ENCODE results near the gene SDF4.
A peak's percentile ranks its signal among the peaks of the same experiment; 100 is the strongest.

The SDF4 gene

DNA sequence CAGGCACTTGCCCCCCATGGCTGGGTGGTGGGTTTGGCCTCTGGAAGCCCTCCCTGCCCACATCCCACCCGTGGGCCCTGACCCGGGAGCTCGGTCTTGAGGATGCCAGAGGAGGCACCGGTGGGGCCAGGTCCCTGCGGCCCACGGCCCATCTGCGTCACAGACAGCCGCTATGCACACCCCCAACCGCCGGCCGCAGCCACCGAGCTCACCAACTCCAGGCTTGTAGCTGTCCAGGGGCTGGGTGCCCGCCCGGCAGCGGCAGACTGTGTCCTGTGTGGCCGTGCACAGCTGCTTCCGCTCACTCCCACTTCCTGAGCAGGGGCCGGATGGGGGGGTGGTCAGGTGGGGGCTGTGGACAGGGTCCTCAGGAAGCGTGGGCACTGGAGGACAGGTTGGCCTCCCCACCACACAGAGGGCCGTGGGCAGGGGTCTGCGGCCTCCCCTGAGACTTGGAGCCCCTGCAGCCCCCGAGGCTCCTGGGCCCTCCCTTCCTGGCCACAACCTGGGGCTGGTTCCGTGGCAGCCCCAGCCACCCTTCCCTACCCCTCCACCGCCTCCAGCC lies 18.9 kb downstream of the SDF4 start:
- no peak for DNase-seq (ENCODE audit: low read depth, low spot score)

DNA sequence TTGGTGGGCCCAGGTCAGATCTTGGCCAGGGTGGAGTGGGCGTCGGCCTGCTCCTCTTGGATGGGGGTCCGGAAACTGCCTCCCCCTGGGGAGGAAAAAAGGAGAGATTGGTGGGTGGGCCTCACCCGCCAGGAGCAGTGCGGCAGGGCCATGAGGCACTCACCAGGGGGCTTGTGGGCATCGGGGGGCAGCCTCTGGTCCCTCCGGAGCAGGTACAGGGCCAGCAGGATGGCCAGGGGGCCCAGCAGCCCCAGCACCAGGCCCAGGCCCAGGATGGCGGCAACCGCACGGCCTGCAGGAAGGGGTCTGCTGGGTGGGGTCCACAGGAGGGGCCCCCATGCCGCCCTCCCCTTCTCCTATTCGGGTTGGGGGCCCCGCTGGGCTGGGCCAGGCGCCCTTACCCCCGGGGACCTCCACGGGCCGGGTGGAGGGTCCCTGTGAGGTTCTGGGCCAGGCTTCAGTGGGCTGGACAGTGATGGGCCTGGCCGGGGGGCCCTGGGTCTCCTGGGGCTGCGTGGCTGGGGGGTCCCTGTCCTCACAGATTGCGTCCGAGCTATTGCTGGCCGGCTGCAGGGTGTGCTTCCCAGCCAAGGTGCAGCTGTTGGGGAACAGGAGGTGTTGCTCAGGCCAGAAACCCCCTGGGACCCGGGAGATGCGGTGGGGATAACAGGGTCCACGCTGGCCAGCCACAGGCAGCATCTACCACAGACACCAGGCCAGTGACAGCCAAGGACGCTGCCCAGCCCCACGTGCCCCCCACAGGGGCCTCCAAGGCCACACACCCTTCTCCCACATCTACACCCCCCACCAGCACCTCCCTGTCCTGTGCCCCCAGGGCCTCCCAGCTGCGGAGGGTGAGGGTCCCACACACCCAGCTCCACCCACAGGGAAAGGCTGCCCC lies 20.0 kb downstream of the SDF4 start:
- DNase-seq (ENCODE audit: low read depth, low spot score): no peak

DNA sequence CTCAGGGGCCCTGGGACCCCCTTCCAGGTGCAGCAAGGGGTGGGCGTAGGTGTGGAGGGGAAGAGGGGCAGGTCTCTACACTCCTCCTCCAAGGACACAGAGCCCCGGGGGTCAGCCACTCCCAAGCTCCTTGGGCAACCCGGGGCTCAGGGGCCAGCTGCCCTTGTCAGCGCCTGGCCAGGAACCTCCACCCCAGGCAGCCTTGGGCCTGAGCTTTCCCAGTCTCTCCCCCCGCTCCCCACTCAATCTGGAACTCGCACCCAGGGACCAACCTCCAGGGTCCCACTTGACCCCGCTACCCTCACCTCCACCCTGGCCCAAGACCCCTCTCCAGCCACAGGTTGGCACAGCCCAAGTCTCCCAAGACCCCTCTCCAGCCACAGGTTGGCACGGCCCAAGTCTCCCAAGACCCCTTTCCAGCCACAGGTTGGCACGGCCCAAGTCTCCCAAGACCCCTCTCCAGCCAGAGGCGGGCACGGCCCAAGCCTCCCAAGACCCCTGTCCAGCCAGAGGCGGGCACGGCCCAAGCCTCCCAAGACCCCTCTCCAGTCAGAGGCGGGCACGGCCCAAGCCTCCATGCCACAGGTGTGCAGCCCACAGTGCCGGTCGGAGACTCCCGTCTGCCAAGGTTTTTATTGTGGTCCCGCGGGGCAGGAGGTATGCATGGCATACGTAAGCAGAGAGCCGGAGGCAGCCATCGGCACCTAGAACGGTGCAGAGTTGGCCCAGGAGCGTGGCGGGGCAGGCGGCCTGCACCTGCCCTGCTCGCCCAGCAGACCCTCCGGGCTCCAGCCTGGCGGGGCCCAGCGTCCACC lies 20.9 kb downstream of the SDF4 start:
- no peak for DNase-seq (ENCODE audit: low read depth, low spot score)

DNA sequence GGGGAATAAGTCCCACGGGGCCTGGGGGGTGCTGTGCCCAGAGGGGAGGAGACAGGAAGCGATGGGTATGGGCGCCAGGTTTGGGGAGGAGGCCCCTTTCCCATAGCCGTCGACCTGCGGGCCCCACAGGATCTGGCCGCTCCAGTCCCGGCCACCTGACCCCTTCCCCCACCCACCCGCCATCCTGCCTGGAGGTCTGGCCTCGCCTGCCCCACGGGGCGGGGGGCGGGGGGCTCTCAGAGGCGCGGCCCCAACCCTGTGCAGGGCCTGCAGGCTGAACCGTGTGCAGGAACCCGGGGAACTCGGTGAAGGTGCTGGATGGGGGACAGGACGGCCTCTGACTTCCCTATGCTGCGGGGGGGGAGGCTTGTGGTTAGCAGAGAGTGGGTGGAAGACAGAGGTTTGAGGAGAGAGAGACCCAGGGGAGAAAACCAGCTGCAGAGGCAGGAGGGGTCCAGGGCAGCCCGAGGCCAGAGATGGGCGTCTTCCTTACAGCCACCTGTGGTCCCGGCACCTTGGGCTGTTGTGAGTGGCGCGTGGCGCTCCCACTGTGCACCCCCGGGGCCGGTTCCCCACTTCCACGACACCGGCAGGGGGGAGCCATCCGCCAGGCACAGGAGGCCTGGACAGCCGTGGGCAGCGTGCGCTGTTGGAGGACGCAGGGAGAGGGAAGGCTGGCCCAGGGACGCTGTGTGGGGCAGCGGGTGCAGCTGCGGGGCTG lies 22.9 kb downstream of the SDF4 start:
- DNase-seq (ENCODE audit: low read depth, low spot score): no peak

DNA sequence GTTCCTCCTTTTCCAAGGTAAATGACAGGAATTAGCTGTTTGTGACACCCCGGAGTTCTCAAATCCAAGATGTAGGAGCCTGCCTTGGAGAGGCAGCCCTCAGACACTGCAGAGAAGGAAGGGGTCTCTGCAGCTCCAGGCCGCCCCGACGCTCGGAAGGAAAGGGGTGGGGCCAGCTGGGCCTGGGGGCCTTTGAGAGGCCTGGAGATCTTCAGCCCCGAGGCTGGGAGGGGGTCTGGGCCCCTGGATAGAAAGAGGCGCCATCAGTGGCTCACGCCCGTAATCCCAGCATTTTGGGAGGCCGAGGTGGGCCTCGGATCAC lies 24.3 kb downstream of the SDF4 start:
- no peak for DNase-seq (ENCODE audit: low read depth, low spot score)

DNA sequence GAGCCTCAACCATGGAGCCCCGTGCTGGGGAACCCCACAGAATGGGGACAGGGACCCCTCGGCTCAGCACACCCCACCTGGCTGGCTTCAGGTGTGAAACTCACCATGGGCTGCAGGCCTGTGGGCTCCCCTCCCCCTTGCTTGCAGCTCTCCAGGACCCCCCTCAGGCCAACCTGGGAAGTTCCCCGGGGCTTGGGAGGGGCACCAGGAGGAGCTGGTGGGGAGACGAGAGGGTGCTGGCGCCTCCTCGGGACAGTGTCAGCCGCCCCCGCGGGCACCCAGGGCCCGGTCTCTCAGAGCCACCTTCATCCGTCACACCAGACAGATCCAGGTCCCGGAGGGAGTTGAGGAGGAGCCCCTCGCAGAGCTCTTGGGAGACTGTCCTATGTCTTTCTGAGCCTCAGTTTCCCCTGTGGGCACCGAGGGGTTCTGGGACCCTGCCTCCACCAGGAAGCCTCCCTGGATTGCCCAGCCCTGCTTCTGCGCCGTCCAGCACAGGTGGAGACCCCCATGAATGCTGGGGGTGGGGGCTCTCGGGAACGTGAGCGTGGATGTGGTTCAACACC lies 24.8 kb downstream of the SDF4 start:
- no peak for DNase-seq (ENCODE audit: low read depth, low spot score)

DNA sequence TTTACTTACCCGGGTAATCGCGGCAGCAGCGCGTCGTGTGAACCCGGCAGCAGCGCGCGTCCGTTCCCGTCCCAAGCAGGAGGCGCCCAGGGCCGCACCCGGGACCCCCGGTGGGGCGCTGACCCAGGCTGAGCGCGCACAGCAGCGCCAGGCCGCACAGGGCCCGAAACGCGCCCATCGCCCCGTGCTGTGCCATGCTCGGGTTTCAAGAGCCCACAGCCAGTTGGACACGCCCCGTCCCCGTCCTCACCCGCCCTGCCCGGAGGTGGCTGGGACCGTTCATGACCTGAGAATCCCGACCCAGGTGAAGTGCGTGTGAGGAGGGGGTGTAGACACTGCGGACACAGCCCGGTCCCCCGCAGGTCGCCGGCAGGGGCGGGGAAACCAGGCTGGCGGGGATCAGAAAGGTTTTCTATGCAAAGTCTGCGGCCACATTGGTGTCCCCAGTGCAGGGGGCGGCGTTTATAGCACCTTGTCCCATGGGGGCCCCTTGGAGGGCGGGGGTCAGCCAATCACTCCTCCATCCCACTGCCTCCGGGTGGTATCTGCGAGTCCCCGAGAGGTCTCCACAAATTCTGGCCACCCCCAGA lies 25.3 kb downstream of the SDF4 start, which contains the start of gene TNFRSF18:
TNFRSF18 (minus strand) TSS at position 217 of the 590 bp plus-strand sequence; CDS start at position 196, 21 bp downstream.
- peak; percentile 53 for DNase-seq (ENCODE audit: low read depth, low spot score)

DNA sequence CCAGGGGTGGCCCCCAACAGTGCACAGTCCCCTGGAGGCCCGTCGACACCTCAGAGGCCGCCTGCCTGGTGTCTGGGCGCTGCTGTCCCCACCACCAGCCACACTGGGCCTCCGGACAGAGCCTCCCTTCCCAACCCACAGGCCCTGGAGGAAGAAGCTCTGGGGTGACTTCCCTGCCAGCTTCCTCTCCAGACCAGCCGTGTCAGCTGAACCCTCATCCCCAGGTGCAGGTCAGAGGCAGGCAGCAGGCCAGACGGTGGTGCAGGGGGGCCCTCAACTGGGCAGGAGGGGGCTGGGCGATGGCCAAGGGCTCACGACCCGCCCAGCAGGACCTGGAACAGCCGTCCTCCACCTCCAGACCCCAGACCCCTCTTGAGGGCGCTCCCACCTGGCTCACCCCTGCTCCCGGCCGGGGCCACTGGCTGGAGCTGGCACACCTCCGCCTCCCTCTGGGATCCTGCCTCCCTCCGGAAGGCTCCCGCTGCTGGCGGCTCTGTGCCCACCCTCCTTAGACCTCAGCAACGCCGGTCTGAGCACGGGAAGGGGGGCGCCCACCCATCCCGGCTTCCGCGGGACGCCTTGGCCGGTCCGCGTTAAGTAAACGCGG lies 25.9 kb downstream of the SDF4 start:
- DNase-seq (ENCODE audit: low read depth, low spot score): no peak

DNA sequence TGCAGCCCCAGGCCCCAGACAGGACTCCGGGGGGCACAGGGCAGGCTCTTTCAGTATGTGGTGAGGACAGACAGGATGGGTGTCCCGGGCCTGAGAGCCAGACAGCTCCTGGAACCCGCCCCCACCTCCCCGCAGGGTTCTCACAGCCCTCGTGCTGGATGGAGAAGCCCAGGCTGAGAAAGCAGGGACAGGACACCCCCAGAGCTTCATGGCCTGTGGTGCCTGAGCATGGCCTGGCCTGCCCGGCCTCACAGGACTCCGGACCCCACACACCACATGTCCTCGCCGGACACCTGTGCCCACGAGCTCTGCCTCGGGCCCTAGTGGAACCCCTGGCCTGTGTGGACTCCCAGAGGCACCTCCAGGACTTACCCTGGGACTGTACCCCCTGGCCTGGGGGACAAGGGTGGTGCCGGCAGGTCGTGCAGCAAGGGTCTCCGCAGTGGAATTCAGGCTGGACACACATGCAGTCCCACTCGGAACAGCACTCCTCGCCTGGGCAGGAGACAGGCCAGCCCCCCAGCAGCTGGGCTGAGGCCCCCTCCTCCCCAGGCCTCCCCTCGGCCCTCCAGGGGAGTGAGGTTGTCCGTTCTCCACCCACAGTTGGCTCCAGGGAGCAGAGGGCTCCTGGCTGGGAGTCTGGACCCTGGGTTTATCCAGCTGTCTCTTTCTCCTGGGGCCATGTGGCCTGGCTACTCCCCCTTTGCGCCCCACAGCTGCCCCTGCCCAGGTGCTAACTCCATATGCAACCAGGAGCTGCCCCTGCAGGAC lies 26.6 kb downstream of the SDF4 start:
- DNase-seq (ENCODE audit: low read depth, low spot score): no peak

DNA sequence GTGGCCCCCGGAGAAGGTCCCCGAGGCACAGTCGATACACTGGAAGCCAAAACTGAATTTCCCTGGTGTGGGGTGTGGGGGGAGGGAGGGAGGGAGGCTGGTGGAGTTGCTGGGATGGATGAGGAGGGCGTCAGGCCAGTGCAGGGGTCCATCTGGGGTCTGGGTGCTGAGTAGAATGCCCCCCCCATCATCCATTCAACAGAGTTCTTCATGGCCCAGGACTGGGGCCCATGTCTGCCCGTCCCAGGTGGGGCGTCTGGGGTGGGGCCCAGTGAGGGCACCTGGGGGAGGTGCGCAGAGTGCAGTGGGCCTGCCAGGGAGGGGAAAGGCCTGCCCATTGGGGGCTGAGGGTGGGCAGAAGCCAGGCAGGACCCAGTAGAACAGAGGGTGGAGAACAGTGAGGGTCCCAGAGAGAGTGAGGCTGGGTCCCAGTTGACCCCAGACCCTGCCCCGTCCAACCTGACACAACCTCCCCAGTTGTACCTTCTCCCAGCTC lies 27.3 kb downstream of the SDF4 start:
- DNase-seq (ENCODE audit: low read depth, low spot score): no peak

DNA sequence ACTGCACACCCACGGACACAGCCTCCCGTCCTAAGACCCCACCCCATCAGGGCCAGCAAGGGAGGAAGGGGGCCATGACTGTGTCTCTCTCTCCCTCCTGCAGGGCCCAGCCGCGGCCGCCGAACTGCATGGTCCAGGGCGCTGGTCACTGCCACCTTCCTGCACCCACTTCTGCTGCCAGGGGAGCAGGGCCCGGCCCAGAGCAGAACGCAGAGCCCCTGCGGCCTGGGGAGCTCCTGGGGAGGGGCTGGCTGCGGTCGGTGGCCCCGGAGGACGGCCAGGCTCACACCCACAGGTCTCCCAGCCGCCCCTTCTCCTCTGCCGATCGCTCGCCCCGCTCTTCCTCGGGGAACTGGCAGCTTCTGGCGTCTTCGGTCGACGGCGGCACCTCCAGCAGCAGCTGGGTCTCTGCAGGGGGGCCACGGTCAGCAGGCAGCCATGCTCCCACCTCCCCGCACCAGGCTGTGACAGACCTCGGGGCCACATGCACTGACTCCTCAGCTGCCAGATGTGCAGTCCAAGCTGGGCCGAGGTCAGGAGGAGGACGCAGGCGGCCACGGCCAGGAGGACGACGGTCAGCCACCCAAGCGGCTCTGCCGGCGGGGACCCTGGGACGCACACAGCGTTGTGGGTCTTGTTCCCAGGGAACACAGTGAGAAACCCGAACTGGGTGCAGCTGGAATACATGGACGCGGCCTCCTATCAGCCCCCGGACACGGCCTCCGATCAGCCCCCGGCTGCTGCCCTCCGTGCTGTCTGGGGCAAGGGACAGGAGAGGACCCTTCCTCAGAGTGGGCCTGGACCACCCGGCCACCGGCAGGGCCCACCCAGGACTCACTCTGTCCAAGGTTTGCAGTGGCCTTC lies 28.0 kb downstream of the SDF4 start:
- no peak for DNase-seq (ENCODE audit: low read depth, low spot score)

DNA sequence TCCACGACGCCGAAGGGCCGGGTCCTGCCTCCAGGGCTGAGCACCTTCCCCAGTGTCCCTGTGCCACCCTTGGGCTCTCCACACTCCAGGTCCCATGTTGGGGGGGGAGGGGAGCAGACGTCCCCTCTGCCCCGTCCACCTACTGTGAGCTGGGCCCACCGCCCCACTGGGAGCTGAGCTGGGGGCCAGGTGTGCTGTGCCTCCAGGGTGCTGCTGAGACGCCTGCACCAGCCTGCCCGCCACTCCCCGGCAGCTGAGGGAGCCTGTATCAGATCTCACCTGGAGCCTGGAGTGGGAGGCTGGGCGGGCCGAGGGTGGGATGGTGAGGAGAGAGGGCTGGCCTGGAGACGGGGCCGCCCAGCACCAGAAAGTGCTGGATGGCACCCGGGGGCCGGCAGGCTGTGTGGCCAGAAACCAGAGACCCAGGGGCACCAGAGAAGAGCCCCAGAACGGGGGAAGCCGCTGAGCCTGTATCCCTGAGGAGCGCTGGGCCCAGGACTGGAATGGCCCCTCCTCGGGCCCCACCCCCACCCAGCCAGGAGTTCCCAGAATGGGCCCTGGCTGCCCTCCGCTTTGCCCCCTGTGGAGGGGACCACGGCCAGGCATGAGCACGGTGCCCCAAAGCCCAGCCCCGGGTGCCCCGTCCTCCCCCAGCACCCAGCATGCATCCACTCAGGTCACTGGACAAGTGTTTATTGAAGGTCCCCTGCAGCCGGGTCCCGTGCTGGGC lies 28.8 kb downstream of the SDF4 start:
- DNase-seq (ENCODE audit: low read depth, low spot score): no peak

DNA sequence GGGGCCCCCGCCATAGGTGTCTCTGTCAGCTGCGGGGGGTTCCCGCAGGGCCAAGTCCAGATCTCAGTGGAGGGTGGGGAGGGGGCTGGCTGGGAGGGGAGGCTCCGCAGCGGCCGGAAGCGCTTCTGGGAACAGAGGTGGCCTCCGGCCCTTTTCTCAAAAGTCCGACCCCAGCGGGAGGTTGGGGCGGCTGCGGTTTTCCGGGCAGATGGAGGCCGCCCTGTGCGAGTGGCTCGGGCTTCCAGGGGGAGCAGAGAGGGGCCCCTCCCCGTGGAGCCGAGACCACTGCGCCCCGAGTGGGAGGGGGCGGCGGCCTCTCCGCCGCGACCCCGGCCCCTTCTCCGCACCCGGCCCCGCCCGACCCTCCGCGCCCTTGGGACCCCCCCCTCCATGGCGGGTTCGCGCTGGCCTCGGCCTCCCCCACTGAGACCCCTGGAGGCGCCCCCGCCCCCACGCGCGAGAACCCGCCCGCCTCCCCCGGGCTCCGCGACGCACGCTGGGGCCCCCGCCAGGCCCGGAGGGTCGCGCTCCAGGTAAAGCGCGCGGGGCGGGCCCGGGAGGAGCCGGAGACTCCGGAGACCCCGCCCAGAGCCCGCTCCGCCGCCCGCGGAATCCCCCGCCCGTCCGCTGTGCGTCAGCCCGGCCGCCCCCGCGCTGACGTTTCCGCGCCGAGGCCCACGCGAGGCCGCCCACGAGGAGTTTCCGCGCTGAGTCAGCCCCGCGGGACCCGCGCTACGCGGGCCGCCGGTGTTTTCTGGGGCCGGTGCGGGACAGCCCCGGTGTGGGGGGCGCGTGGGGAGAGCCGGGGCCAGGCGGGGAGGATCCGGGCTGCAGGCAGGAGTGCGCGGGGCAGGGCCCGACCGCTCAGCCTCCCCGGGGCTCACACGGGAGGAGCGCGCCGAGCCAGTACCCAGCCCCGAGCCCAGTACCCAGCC lies 30.7 kb downstream of the SDF4 start:
- DNase-seq (ENCODE audit: low read depth, low spot score): peak; percentile 76

DNA sequence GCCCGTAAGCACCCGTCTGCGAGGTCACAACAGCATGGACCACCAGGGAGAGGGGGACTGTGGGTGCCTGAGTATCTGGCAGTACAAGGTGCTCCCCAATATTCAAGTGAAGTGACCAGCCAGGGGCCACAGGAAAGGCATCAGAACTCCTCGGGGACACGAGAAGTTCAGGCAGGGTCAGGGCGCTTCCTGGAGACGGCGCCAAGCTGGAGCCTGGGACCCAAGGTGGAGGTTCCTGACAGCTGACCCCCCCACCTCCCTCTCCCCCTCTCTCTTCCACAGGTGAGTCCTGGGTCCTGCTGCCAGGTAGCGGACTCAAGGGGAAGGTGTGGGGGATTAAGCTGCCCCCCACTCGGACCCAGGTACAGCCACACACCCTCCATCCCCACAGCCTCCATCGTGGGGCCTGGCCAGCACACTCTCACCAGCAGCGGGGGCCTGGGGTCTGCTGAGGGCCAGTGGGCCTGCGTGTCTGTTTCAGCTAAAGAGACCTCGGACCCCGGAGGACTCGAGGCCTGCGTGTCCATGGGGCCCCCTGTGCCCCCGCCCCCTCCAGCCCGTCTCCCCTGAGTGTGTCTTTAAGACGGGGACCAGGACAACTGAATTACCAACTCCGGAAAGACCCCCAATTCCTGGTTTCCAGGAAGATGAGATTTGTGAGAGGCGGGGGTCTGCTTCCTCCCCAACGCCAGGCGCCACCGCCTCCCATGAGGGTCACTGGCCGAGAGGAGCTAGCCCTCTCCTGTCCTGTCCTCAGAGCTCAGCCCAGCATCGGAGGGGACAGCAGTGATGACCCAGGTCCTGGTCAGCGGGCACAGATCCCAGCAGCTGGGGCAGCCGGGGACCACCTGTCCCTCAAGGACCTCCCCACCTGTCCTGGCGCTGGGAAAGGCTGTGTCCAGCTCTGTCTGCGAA lies 31.6 kb downstream of the SDF4 start:
- DNase-seq (ENCODE audit: low read depth, low spot score): no peak

DNA sequence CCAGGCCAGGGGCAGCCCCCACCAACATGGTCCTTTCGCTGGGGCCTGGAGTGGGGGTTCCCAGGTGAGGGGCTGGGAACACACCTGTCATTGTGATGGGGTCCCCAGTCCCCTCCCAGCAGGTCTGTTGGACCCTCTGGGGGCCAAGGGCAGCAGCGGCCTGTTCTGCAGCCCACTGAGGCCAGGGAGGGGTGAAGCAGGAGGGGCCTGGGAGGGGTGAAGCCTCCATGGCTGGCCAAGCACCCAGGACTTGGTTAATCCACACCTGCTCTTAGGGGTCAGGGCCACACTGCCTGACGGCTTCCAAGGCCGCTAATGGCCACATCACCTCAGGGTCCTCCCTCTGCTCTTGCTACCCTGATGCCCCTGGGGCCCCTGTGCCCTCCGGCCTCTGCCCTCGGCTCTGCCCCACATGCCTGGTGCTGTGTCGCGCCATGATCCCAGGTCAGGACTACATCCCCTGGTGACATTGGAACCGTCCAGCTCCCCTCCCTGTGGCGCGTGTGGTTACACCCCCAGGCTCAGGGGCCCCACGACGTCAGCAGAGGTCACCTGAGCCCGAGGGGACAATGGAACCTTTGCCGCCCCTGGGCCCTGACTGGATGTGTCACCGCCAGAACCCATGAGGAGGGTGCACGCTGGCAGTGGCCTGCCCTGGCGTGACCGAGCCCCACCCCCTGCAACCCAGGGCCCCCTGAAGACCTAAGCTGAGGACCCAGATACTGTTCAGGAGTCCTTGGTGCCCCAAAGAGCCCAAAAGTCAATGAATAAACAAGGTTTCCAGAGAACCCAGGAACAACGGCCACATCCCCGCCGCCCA lies 32.5 kb downstream of the SDF4 start:
- DNase-seq (ENCODE audit: low read depth, low spot score): no peak
